GM19351 (cell line): ENCODE measurements around the gene TSHZ2.

Experiments used
- ATAC-seq: cut with Tn5 transposase; IDR thresholded peaks from one replicate; pipeline ENCODE4 v1.9.1; 2021; ENCODE audit warnings: mild to moderate bottlenecking, moderate library complexity; ENCODE audit not compliant: unreplicated experiment

The TSHZ2 gene

GRCh38 chr20:53331151-53331973 lies 359.2 kb downstream of the TSHZ2 start:
- ATAC-seq = no peak

GRCh38 chr20:53332022-53332837 lies 360.1 kb downstream of the TSHZ2 start:
- ATAC-seq = no peak

- no peak for ATAC-seq
Measured at GRCh38 chr20:53334861-53335260, 362.7 kb downstream of the TSHZ2 start.

GRCh38 chr20:53335555-53335954 lies 363.4 kb downstream of the TSHZ2 start:
- ATAC-seq = no peak

- ATAC-seq = no peak
Measured at GRCh38 chr20:53336892-53337291, 364.7 kb downstream of the TSHZ2 start.

GRCh38 chr20:53337390-53338101 lies 365.4 kb downstream of the TSHZ2 start:
- ATAC-seq = no peak

GRCh38 chr20:53338716-53339115 lies 366.6 kb downstream of the TSHZ2 start:
- no peak for ATAC-seq

GRCh38 chr20:53342429-53342828 lies 370.3 kb downstream of the TSHZ2 start:
- ATAC-seq = no peak

- ATAC-seq = no peak
Measured at GRCh38 chr20:53343448-53343847, 371.3 kb downstream of the TSHZ2 start.

GRCh38 chr20:53344891-53345290 lies 372.7 kb downstream of the TSHZ2 start:
- no peak for ATAC-seq

GRCh38 chr20:53345536-53346334 lies 373.6 kb downstream of the TSHZ2 start:
- ATAC-seq = no peak

GRCh38 chr20:53346335-53346648 lies 374.1 kb downstream of the TSHZ2 start:
- ATAC-seq = no peak

GRCh38 chr20:53349730-53350129 lies 377.6 kb downstream of the TSHZ2 start:
- no peak for ATAC-seq

- no peak for ATAC-seq
Measured at GRCh38 chr20:53352727-53353440, 380.7 kb downstream of the TSHZ2 start.

GRCh38 chr20:53354314-53354713 lies 382.2 kb downstream of the TSHZ2 start:
- no peak for ATAC-seq

GRCh38 chr20:53355790-53356189 lies 383.6 kb downstream of the TSHZ2 start:
- no peak for ATAC-seq

GRCh38 chr20:53359425-53359824 lies 387.3 kb downstream of the TSHZ2 start:
- ATAC-seq = no peak

GRCh38 chr20:53360852-53361251 lies 388.7 kb downstream of the TSHZ2 start:
- no peak for ATAC-seq

GRCh38 chr20:53362736-53363135 lies 390.6 kb downstream of the TSHZ2 start:
- ATAC-seq = no peak

- no peak for ATAC-seq
Measured at GRCh38 chr20:53364646-53365045, 392.5 kb downstream of the TSHZ2 start.
